ENCODE data around the gene BID. TPM values are rescaled to one million over a fixed set of nuclear protein-coding genes. Genes with fewer than 3 reads are reported as not detected.

BID gene
- total and polyA plus RNA-seq, 2 donors from 2014 or later: 10.6 to 12.5 TPM

DNA sequence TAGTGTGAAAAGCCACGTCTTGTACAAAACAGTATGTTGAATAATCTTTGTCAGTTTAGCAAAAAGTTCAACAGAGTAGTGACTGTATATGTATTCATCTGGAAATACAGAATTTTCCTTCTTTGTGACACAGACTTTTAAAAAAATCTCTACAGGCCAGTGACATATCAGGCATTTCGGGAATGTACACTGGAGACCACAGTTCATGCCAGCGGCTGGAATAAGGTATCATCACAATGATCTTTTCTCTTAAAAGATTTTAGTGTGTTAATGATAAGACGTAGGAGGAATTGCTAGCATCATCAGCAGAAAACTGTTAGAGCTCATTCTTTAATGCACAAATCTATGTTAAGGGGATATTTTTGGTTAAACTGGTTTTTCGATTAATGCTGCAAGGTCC is 78.3 kb downstream of the BID start:
- TF ChIP-seq, protein P1, sequence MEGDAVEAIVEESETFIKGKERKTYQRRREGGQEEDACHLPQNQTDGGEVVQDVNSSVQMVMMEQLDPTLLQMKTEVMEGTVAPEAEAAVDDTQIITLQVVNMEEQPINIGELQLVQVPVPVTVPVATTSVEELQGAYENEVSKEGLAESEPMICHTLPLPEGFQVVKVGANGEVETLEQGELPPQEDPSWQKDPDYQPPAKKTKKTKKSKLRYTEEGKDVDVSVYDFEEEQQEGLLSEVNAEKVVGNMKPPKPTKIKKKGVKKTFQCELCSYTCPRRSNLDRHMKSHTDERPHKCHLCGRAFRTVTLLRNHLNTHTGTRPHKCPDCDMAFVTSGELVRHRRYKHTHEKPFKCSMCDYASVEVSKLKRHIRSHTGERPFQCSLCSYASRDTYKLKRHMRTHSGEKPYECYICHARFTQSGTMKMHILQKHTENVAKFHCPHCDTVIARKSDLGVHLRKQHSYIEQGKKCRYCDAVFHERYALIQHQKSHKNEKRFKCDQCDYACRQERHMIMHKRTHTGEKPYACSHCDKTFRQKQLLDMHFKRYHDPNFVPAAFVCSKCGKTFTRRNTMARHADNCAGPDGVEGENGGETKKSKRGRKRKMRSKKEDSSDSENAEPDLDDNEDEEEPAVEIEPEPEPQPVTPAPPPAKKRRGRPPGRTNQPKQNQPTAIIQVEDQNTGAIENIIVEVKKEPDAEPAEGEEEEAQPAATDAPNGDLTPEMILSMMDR (IDR thresholded peaks at IDR 0.05; ENCODE audit: borderline replicate concordance, extremely low read depth, insufficient read depth): no peak
- FAIRE-seq (no peak), DNase-seq (no peak)
- Histone ChIP-seq H3K9ac (ENCODE audit: low read length in 3 of 3) (no peak overlapping the region), H3K9me3 (ENCODE audit: control insufficient read depth in 2 of 3, insufficient read depth in 1 of 3, low read length in 3 of 3) (no peaks in the 10 kb centered on the region), H3K27ac (ENCODE audit: low read depth in 2 of 2, low read length in 2 of 2) (no peak overlapping the region), H3K4me3 (ENCODE audit: low read length in 3 of 3) (no peak overlapping the region), H3K36me3 (ENCODE audit: control insufficient read depth in 2 of 3, insufficient read depth in 3 of 3, low read length in 3 of 3) (peaks cover 0 to 7% (median 6%) of the 10 kb centered on the region in 3 donors), H3K4me1 (ENCODE audit: control insufficient read depth in 2 of 3, insufficient read depth in 2 of 3, low read depth in 1 of 3, low read length in 3 of 3) (no peaks in the 10 kb centered on the region), H3K27me3 (ENCODE audit: control insufficient read depth, insufficient read depth, low read length) (no peaks in the 10 kb centered on the region)
- intact Hi-C loops (cut with DNase I): no loop called here

DNA sequence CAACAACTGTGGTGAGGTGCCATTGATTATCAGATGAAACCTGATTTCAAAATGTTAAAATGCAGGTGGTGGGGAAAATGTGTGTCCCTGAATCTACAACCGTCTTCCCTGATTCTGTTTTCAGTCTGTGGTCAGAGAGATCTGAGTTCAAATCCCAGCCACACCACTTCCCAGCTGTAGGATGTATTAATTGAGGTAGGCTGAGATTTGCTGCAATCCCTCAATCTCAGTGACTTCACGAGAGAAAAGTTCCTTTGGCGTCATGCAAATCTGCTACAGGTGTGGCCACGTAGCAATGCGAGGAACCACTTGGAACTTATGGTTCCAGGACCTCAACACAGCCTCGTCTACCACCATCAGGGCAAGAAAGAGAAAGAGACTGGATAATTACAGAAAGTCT is 79.5 kb downstream of the BID start:
- FAIRE-seq: no peak
- Histone ChIP-seq H3K27me3 (ENCODE audit: control insufficient read depth, insufficient read depth, low read length) (no peaks in the 10 kb centered on the region), H3K4me3 (ENCODE audit: low read length in 3 of 3) (no peak overlapping the region), H3K36me3 (ENCODE audit: control insufficient read depth in 2 of 3, insufficient read depth in 3 of 3, low read length in 3 of 3) (peaks cover 0 to 7% (median 6%) of the 10 kb centered on the region in 3 donors), H3K9me3 (ENCODE audit: control insufficient read depth in 2 of 3, insufficient read depth in 1 of 3, low read length in 3 of 3) (no peaks in the 10 kb centered on the region), H3K4me1 (ENCODE audit: control insufficient read depth in 2 of 3, insufficient read depth in 2 of 3, low read depth in 1 of 3, low read length in 3 of 3) (no peaks in the 10 kb centered on the region), H3K9ac (ENCODE audit: low read length in 3 of 3) (no peak overlapping the region), H3K27ac (ENCODE audit: low read depth in 2 of 2, low read length in 2 of 2) (no peak overlapping the region)
- DNase-seq: no peak
- TF ChIP-seq, protein P1 (IDR thresholded peaks at IDR 0.05; ENCODE audit: borderline replicate concordance, extremely low read depth, insufficient read depth): no peak
- intact Hi-C loops (cut with DNase I): no loop called here

DNA sequence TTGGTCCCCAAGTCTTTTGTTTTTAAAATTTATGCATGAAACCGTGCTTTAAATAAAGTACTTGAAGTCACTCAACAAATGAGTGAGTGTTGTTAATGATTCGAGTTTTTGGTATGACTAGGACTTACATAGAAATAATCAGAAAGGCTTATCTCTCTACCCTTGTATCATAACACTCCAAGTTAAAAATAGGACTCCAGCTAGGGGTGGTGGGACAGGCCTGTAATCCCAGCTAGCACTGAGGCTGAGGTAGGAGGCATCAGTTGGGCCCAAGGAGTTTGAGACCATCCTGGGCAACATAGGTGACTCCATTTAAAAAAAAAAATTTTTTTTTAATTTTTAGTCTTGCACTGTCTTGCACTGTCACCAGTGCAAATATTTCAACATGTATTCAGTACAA is 80.1 kb downstream of the BID start:
- Histone ChIP-seq H3K27ac (ENCODE audit: low read depth in 2 of 2, low read length in 2 of 2) (no peak overlapping the region), H3K27me3 (ENCODE audit: control insufficient read depth, insufficient read depth, low read length) (no peaks in the 10 kb centered on the region), H3K4me3 (ENCODE audit: low read length in 3 of 3) (no peak overlapping the region), H3K36me3 (ENCODE audit: control insufficient read depth in 2 of 3, insufficient read depth in 3 of 3, low read length in 3 of 3) (peaks cover 0 to 7% (median 6%) of the 10 kb centered on the region in 3 donors), H3K9me3 (ENCODE audit: control insufficient read depth in 2 of 3, insufficient read depth in 1 of 3, low read length in 3 of 3) (no peaks in the 10 kb centered on the region), H3K4me1 (ENCODE audit: control insufficient read depth in 2 of 3, insufficient read depth in 2 of 3, low read depth in 1 of 3, low read length in 3 of 3) (no peaks in the 10 kb centered on the region), H3K9ac (ENCODE audit: low read length in 3 of 3) (no peak overlapping the region)
- no peak for DNase-seq
- intact Hi-C loops (cut with DNase I): no loop called here
- TF ChIP-seq, protein P1 (IDR thresholded peaks at IDR 0.05; ENCODE audit: borderline replicate concordance, extremely low read depth, insufficient read depth): no peak
- FAIRE-seq: no peak

DNA sequence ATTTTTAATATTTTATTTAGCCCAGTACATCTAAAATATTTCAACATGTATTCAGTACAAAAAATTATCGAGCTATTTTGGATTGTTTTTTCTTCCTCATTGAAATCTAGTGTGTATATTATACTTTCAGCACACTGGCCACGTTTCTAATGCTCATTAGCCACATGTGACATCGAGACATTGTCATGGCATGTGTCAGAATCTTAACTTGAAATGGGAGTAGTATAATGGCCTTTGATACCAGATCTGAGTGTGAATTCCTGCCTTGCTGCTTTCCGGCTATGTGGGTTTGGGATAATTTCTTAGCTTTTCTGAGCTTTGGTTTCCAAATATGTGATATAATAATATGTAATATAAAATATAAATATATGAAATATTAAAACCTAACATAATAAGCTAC is 81.4 kb downstream of the BID start:
- Histone ChIP-seq H3K27me3 (ENCODE audit: control insufficient read depth, insufficient read depth, low read length) (no peaks in the 10 kb centered on the region), H3K27ac (ENCODE audit: low read depth in 2 of 2, low read length in 2 of 2) (no peak overlapping the region), H3K36me3 (ENCODE audit: control insufficient read depth in 2 of 3, insufficient read depth in 3 of 3, low read length in 3 of 3) (peaks cover 0 to 9% (median 7%) of the 10 kb centered on the region in 3 donors), H3K4me1 (ENCODE audit: control insufficient read depth in 2 of 3, insufficient read depth in 2 of 3, low read depth in 1 of 3, low read length in 3 of 3) (no peaks in the 10 kb centered on the region), H3K9me3 (ENCODE audit: control insufficient read depth in 2 of 3, insufficient read depth in 1 of 3, low read length in 3 of 3) (no peaks in the 10 kb centered on the region), H3K9ac (ENCODE audit: low read length in 3 of 3) (no peak overlapping the region), H3K4me3 (ENCODE audit: low read length in 3 of 3) (no peak overlapping the region)
- FAIRE-seq (no peak), DNase-seq (no peak)
- intact Hi-C loops (cut with DNase I): no loop called here
- TF ChIP-seq, protein P1 (IDR thresholded peaks at IDR 0.05; ENCODE audit: borderline replicate concordance, extremely low read depth, insufficient read depth): no peak
